Peyer's patch (tissue), 4 donors: Measurements from ENCODE around the gene IQCN.

Experiments used
- POLR2A ChIP-seq, 2 donors: fragments of 450-650 bp; IDR thresholded peaks; one replicate each; pipeline ENCODE4 v1.5.1; 2017; ENCODE audit warnings: antibody characterized with exemption in 2 of 2, mild to moderate bottlenecking in 2 of 2, moderate library complexity in 2 of 2
- TF ChIP-seq, protein P1 (sequence below), 6 experiments: fragments of 450-650 bp in 4 of 6; fragments of 200-600 bp in 2 of 6; sonication (generic) in 1 of 6; IDR thresholded peaks; one replicate each; pipeline ENCODE4 v1.5.1; 2017 to 2019; ENCODE audit warnings: antibody characterized with exemption in 6 of 6, mild to moderate bottlenecking in 3 of 6, moderate library complexity in 1 of 6

DNA sequence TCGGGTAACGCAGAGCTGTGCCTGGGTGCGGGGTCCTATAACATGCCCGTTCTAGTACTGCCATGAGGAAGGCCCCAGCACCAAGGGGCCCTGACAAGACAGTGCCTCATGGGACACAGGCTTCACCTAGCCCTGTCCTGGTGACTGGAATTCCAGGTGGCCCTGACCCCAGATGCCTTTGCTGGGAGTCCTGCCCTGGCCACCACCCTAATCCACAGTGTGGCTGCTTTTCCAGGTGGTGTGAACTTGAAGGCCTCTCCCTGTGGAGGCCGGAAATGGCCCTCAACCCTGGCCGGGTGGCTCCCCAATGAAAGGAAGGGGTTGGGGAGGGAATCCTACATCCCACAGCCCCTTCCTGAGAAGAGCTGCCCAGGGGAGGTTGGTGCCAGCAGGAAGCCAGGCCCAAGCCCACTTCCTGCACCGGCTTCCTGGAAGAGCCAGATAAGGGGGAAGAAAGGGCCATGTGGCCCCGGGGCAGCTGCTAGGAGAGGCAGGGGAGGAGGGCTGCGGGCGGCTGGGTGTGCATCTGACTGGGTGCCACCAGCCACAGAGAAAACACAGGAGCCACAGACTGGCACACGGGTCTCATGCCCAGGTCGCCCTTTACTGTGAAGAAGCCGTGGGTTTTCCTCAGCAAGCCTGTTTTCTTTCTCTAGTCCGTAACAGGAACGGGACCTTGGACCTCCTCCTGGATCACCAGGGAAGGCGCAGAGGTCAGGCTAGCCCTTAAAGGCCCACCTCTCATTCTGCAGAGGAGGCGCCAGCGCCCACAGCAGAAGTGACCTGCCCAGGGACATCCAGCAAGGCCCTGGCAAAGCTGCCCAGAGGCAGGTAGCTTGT, 43.9 kb upstream of the IQCN start:
- TF ChIP-seq, protein P1, sequence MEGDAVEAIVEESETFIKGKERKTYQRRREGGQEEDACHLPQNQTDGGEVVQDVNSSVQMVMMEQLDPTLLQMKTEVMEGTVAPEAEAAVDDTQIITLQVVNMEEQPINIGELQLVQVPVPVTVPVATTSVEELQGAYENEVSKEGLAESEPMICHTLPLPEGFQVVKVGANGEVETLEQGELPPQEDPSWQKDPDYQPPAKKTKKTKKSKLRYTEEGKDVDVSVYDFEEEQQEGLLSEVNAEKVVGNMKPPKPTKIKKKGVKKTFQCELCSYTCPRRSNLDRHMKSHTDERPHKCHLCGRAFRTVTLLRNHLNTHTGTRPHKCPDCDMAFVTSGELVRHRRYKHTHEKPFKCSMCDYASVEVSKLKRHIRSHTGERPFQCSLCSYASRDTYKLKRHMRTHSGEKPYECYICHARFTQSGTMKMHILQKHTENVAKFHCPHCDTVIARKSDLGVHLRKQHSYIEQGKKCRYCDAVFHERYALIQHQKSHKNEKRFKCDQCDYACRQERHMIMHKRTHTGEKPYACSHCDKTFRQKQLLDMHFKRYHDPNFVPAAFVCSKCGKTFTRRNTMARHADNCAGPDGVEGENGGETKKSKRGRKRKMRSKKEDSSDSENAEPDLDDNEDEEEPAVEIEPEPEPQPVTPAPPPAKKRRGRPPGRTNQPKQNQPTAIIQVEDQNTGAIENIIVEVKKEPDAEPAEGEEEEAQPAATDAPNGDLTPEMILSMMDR (IDR thresholded peaks at IDR 0.05), result no peak
- peak in 1 of 2 donors; percentile 39 for TF ChIP-seq POLR2A (IDR thresholded peaks at IDR 0.05)
